Neuronal stem cell (in vitro differentiated cells): ENCODE results near the gene PPP1R7.

ENCODE experiments used
- DNase-seq: peaks from one replicate; pipeline ENCODE4 v3.0.0-alpha.2; 2013; ENCODE audit warnings: low spot score
- H2AFZ ChIP-seq: one replicate; pipeline ENCODE4 v1.6.1; 2013; ENCODE audit warnings: mild to moderate bottlenecking, low read length, inconsistent platforms
- H2AK5ac ChIP-seq: 2 replicates; pipeline ENCODE4 v1.6.1; 2013; ENCODE audit warnings: low read depth, mild to moderate bottlenecking, inconsistent platforms, low read length, moderate library complexity, mixed read lengths
- H2BK120ac ChIP-seq: 2 replicates; pipeline ENCODE4 v1.6.1; 2013; ENCODE audit warnings: low read depth, mild to moderate bottlenecking, inconsistent platforms, low read length, moderate library complexity, mixed read lengths
- H2BK12ac ChIP-seq: one replicate; pipeline ENCODE4 v1.6.1; 2013; ENCODE audit warnings: low read length, inconsistent platforms
- H2BK15ac ChIP-seq: 2 replicates; pipeline ENCODE4 v1.6.1; 2013; ENCODE audit warnings: mild to moderate bottlenecking, low read length, inconsistent platforms, mixed read lengths
- H2BK5ac ChIP-seq: one replicate; pipeline ENCODE4 v1.6.1; 2013; ENCODE audit warnings: inconsistent platforms, mild to moderate bottlenecking, low read length, moderate library complexity
- H3K14ac ChIP-seq: one replicate; pipeline ENCODE4 v1.6.1; 2013; ENCODE audit warnings: low read length, inconsistent platforms
- H3K18ac ChIP-seq: 2 replicates; pipeline ENCODE4 v1.6.1; 2013; ENCODE audit warnings: low read length, inconsistent platforms
- H3K23ac ChIP-seq: 2 replicates; pipeline ENCODE4 v1.6.1; 2013; ENCODE audit warnings: low read depth, mild to moderate bottlenecking, mixed read lengths, low read length, inconsistent platforms; ENCODE audit not compliant: poor library complexity
- H3K27ac ChIP-seq: replicated peaks from 3 replicates; pipeline ENCODE4 v1.5.1; 2013; ENCODE audit warnings: low read length, inconsistent platforms
- H3K27me3 ChIP-seq, 3 experiments: 2 replicates each; pipeline ENCODE4 v1.6.1; 2013; ENCODE audit warnings: low read length in 3 of 3, mild to moderate bottlenecking in 2 of 3, inconsistent platforms in 1 of 3, low read depth in 1 of 3, mixed read lengths in 1 of 3, moderate library complexity in 1 of 3; ENCODE audit not compliant: control insufficient read depth in 3 of 3, insufficient read depth in 3 of 3
- H3K36me3 ChIP-seq, 2 donors: replicated peaks in 1 of 2; 2 replicates each; pipeline ENCODE4 v1.6.1; 2013; ENCODE audit warnings: low read length in 2 of 2; ENCODE audit not compliant: control insufficient read depth in 2 of 2, insufficient read depth in 2 of 2
- H3K4ac ChIP-seq: 2 replicates; pipeline ENCODE4 v1.6.1; 2013; ENCODE audit warnings: inconsistent platforms, mild to moderate bottlenecking, low read length, moderate library complexity
- H3K4me1 ChIP-seq, 2 donors: 1 replicate in 1 of 2; 2 replicates in 1 of 2; pipeline ENCODE4 v1.6.1; 2013; ENCODE audit warnings: low read length in 2 of 2, low read depth in 1 of 2; ENCODE audit not compliant: control insufficient read depth in 2 of 2, insufficient read depth in 1 of 2
- H3K4me2 ChIP-seq: one replicate; pipeline ENCODE4 v1.6.1; 2013; ENCODE audit warnings: mild to moderate bottlenecking, low read length, inconsistent platforms; ENCODE audit not compliant: insufficient read depth, poor library complexity, severe bottlenecking
- H3K4me3 ChIP-seq, 2 donors: 2 replicates each; pipeline ENCODE4 v1.5.1; 2013; ENCODE audit warnings: low read length in 2 of 2, mild to moderate bottlenecking in 2 of 2, inconsistent platforms in 1 of 2, moderate library complexity in 1 of 2
- H3K79me1 ChIP-seq: one replicate; pipeline ENCODE4 v1.6.1; 2013; ENCODE audit warnings: low read depth, mild to moderate bottlenecking, inconsistent platforms, low read length, moderate library complexity
- H3K9ac ChIP-seq: one replicate; pipeline ENCODE4 v1.6.1; 2013; ENCODE audit warnings: mild to moderate bottlenecking, low read depth, low read length, inconsistent platforms; ENCODE audit not compliant: poor library complexity
- H3K9me3 ChIP-seq, 2 donors: replicated peaks in 1 of 2; 2 replicates each; pipeline versions ENCODE3 to v1.6.1; 2013; ENCODE audit warnings: low read length in 2 of 2, mild to moderate bottlenecking in 2 of 2, inconsistent platforms in 1 of 2, low read depth in 1 of 2, mixed read lengths in 1 of 2, moderate library complexity in 1 of 2; ENCODE audit not compliant: control insufficient read depth in 2 of 2, insufficient read depth in 1 of 2
- H4K8ac ChIP-seq: one replicate; pipeline ENCODE4 v1.6.1; 2013; ENCODE audit warnings: low read depth, mild to moderate bottlenecking, inconsistent platforms, low read length, moderate library complexity
- H4K91ac ChIP-seq: one replicate; pipeline ENCODE4 v1.6.1; 2013; ENCODE audit warnings: low read length, low read depth, mild to moderate bottlenecking, inconsistent platforms; ENCODE audit not compliant: poor library complexity
- WGBS, 2 donors: extraction: QIAGEN DNeasy Blood & Tissue Kit; methylation state at CpG; one replicate each; pipeline ENCODE4 v1.1.7; 2013; ENCODE audit warnings: missing lambda C conversion rate in 2 of 2, mixed read lengths in 1 of 2; ENCODE audit not compliant: insufficient read length in 2 of 2, insufficient replicate concordance in 1 of 2; ENCODE audit errors: extremely low coverage in 2 of 2; 5-methylcytosine and 5-hydroxymethylcytosine counted together

Gene PPP1R7

GRCh38 chr2:241228081-241228859 is 78.0 kb downstream of the PPP1R7 start:
- Histone ChIP-seq H3K79me1 (peaks cover 7% of the 10 kb centered on the region), H3K9ac (no peak overlapping the region), H3K9me3 (peaks cover 0 to 2% of the 10 kb centered on the region in 2 donors), H3K4me1 (peaks cover 3 to 7% of the 10 kb centered on the region in 2 donors), H3K27me3 (no peaks in the 10 kb centered on the region), H3K4me3 (no peak overlapping the region), H2AK5ac (no peak overlapping the region), H2BK120ac (no peak overlapping the region), H3K36me3 (peaks cover 53 to 77% of the 10 kb centered on the region in 2 donors), H4K8ac (no peak overlapping the region), H3K4me2 (no peak overlapping the region), H2BK15ac (no peak overlapping the region), H2AFZ (no peak overlapping the region), H3K14ac (no peak overlapping the region), H3K4ac (no peak overlapping the region), H3K23ac (peak overlapping the region; percentile 85), H4K91ac (no peak overlapping the region), H2BK5ac (peak overlapping the region; percentile 39), H3K18ac (no peak overlapping the region), H2BK12ac (no peak overlapping the region), H3K27ac (no peak overlapping the region)
- no CpG with 5 or more reads among the region's 26 CpGs for WGBS, 2 donors
- DNase-seq = no peak

- Histone ChIP-seq H3K4ac (no peak overlapping the region), H4K91ac (no peak overlapping the region), H3K14ac (no peak overlapping the region), H2AK5ac (no peak overlapping the region), H3K9me3 (peaks cover 0 to 2% of the 10 kb centered on the region in 2 donors), H3K23ac (peak overlapping the region; percentile 85), H2BK15ac (no peak overlapping the region), H3K4me2 (no peak overlapping the region), H4K8ac (no peak overlapping the region), H2BK120ac (no peak overlapping the region), H2BK5ac (peak overlapping the region; percentile 39), H2BK12ac (no peak overlapping the region), H3K18ac (no peak overlapping the region), H2AFZ (no peak overlapping the region), H3K27ac (no peak overlapping the region), H3K4me1 (peaks cover 1 to 2% of the 10 kb centered on the region in 2 donors), H3K9ac (no peak overlapping the region), H3K79me1 (peaks cover 7% of the 10 kb centered on the region), H3K4me3 (no peak overlapping the region), H3K27me3 (no peaks in the 10 kb centered on the region), H3K36me3 (peaks cover 61 to 84% of the 10 kb centered on the region in 2 donors)
- no CpG with 5 or more reads among the region's 20 CpGs for WGBS, 2 donors
- DNase-seq = no peak
Measured at GRCh38 chr2:241228860-241229516, 78.7 kb downstream of the PPP1R7 start.

DNA sequence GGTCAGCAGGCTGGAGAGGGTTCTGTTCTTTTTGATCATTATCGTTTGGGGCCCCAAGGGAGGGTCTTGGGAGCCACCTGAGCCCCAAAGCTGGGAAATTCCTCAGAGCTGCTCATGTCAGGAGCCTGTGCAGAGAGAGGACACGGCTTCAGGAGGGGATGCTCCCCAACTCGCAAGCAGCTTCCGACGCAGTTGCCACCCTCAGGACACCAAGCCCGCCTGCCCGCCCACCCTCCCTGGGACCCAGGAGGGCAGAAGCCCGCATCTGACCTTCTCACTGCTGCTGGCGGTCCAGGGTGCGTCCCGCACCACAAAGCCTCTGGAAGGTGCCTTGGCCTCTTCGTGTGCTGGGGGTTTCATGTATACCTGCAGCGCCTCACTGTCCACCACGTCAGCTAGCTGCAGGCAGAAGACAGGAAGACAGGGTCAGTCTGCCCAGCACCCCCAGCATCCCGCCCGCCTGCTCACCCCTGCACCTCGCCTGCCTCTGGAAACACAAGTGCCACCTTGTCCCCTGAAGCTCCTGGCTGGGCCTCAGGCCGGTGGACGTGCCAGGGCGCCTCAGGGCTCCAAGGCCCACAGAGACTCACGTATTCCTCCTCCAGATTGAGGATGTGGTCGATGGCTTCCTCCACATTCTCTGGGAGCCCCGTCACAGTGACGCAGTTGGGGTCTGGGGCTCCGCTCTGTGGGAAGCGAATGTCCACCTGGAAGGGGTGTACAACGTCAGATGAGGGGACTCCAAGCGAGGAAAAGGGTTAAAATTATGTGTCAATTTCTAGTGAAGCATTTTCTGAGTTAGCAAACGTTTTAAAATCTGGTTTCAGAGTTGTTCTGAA is 79.5 kb downstream of the PPP1R7 start:
- peaks cover 0 to 2% of the 10 kb centered on the region in 2 donors for H3K9me3 ChIP-seq
- H3K4ac ChIP-seq = no peak overlapping the region
- H2AK5ac ChIP-seq = no peak overlapping the region
- WGBS, 2 donors = no CpG with 5 or more reads among the region's 29 CpGs
- no peak overlapping the region for H2BK5ac ChIP-seq
- no peak for DNase-seq
- no peak overlapping the region for H3K4me2 ChIP-seq
- peaks cover 69 to 92% of the 10 kb centered on the region in 2 donors for H3K36me3 ChIP-seq
- no peak overlapping the region for H2BK120ac ChIP-seq
- peaks cover 7% of the 10 kb centered on the region for H3K79me1 ChIP-seq
- no peak overlapping the region for H4K91ac ChIP-seq
- H3K4me3 ChIP-seq = no peak overlapping the region
- H2AFZ ChIP-seq = no peak overlapping the region
- H3K23ac ChIP-seq = peak overlapping the region; percentile 25
- H2BK15ac ChIP-seq = no peak overlapping the region
- no peaks in the 10 kb centered on the region for H3K4me1 ChIP-seq
- H2BK12ac ChIP-seq = no peak overlapping the region
- no peak overlapping the region for H3K9ac ChIP-seq
- H3K18ac ChIP-seq = no peak overlapping the region
- no peak overlapping the region for H3K14ac ChIP-seq
- no peak overlapping the region for H3K27ac ChIP-seq
- H3K27me3 ChIP-seq = no peaks in the 10 kb centered on the region
- H4K8ac ChIP-seq = no peak overlapping the region
